AG08395 (cell line): Measurements from ENCODE around the gene NBAS.
A peak's percentile ranks its signal among the peaks of the same experiment; 100 is the strongest.

Experiments
- DNase-seq: peaks from one replicate; pipeline ENCODE4 v3.0.0; 2012; ENCODE audit warnings: mixed read lengths, low spot score

The NBAS gene

DNA sequence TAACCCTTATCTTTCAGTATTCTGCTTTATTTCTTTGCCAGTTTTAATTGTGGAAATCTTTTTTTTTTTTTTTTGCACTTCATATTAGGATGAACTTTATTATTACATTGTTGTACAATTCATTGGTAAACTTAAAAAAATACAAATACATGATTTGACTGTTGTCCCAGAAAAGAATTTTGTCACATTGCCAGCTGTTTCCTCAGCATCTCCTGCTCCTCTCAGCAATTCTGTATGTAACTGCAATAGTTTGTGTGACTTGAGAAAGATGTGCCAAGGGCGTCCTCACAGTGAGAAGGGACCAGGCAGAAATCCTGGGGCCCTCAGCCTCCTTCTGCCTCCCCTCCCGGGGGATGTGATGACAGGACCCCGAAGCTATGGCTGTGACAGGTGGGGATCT is 254.4 kb downstream of the NBAS start:
- DNase-seq, result no peak

DNA sequence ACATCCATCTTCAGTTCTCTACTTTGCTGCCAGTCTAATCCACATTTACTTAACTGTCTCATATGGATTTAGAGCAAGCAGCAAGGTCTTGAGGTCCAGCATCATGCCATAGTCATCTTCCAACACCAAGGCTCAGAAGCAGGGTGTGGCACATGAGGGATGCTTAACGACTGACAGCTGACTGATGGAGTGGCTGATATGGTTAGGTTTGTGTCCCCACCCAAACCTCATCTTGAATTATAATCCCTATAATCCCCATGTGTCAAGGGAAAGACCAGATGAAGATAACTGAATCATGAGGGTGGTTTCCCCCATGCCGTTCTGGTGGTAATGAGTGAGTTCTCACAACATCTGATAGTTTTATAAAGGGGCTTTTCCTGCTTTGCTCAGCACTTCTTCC is 257.3 kb downstream of the NBAS start:
- no peak for DNase-seq

DNA sequence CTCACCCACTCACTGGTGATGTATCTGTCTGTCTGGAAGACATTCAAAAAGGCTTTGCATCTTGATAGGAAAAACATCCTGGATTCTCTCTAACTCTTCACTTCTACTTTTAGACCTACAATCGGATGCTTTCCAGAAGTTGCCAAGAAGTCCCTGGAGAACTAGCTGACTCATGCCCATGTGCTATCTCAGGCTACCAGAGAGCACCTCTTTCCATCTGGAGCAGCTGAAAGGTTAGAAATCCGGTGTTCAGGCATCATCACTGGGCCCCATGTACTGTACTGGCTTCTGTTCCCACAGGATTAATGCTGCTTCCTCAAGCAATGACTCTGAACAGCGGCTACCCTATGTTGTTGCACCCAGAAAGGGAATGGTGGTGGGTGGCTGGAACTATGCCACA is 259.0 kb downstream of the NBAS start:
- DNase-seq, result peak; percentile 62

DNA sequence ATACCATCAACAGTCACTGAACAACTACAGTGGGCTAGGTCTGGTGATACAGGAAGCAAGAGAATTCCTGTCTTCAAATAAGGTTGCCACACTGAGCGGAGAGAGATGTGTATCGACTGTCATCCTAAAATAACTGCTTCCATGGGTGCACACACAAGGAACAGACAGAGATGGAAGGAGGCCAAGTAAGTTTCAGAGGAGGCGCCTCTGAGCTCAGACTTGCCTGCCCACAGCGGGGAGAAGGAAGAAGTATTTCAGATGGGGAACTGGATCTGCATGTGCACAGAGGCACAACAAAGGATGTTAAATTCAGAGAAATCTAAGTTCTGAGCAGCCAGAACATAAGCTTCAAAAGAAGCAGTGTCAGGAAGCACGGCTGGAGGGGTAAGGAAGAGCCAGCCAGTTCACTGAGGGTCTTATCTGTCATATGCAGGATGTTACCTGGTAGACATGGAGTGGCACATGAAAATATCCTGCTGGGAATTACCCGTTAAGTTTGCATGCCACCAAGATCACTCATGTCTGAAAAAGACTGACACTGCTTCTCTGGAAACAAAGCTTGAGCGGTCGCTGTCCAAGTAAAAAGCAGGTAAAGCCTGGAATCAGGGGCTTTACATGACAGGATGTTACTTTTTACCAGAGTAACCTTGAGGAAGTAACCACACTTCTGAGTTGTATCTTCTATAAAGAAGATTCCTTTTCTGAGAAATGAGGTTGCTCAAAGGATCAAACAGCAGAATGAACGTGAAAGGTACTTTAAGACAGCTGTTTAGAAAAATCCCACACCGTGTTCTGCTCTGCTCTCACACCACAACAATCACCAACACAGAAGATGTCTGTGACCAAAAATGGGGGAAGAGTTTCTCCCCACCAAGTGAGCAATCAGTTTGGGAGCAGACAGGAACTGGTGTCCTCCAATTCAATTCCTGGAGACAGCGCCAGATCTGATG is 260.2 kb downstream of the NBAS start:
- DNase-seq, result no peak

DNA sequence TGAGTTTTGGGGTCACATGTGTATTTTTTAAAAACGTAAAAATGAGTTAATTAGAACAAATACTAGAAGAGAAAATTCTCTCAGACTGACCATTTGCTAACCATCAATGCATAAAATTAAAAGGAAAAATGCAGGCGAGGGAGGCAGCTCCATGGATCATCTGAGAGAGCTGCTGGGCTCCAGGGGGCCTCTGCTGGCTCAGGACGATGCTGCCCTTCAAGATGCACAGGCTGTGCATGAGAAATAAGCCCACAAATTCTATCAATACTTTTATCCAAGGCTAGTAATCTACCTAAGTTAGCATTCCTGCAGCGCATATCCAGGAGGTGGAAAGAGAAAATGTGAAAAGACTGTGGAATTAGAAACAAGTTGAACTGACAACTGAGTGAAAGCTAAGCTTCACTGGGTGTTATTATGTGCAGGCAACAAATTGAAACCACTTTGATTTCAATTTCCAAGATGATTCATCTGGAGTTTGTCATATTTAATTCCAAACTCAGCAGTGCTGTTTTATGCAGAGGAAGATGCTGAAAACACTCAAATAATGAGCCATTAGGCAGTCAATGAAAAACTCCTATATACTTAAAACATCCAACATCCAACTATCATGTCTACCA is 261.1 kb downstream of the NBAS start:
- DNase-seq, result no peak

DNA sequence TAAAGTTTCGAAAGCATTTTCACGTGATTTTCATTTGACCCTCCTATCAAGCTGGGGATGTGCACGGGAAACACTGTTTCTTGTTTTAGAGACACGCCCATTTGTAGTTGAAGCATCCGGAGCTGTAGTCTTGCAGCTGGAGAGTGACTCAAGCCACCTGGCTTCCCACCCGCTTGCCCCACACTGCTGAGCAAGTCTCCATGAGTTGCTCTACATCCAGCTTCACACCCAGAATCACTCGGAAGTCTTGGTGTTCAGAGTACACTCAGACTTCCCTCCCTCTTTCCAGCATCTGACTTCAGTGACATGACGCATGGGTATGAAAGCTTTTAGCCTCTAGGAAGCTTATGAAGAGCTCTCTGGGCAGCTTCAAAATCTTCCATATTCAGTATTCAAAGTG is 262.4 kb downstream of the NBAS start:
- no peak for DNase-seq

DNA sequence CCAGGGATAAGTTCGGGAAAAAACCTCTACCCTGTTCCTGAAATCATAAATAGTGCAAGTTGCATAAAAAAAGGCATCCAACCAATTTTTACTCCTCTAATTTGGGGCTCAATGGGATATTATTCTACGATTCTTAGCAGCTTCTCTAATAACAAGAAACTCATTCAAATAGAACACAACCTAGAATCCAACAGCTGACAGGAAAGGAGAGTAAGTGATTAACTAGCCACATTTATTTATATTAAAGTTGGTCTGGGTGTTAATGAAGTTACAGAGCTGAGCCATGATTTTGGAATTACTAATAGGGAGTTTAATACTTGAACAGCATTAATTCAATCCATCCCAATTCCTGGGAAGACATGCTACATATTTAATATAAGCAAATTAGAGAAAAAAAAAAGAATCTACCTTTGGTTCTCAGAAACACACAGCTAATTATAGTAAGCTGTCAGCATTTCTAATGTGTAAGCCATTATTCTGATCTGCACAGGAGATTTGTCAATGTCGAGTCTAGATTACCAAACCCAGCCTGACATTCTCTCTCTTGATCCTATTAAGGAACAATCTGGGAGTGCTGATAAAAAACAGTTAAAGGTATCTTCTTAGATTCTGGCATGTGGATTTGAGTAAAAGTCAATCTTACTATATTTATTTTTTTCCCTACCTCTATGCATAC is 267.7 kb downstream of the NBAS start:
- no peak for DNase-seq

DNA sequence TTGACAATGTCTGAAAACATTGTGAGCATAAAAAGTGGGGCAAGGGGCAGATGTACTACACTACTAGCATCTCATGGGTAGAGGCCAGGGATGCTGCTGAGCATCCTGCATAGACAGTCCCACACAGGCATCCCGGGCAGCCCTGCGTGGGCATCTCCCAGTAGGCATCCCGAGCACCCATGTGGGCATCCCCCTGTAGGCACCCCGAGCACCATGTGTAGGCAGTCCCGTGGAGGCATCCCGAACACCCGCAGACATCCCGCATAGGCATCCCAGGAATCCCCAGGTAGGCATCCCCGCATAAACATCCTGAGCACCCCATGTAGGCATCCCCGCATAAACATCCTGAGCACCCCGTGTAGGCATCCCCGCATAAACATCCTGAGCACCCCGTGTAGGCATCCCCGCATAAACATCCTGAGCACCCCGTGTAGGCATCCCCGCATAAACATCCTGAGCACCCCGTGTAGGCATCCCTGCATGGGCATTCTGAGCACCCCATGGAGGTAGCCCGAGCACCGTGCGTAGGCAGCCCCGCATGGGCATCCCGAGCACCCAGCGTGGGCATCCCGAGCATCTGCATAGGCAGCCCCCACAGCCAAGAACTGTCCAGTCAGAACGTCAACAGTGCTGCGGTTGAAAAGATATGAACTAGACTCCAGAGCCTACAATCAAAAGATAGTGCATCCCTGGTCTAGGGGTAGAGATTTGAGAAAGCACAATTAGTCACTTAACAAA is 273.5 kb downstream of the NBAS start:
- no peak for DNase-seq

DNA sequence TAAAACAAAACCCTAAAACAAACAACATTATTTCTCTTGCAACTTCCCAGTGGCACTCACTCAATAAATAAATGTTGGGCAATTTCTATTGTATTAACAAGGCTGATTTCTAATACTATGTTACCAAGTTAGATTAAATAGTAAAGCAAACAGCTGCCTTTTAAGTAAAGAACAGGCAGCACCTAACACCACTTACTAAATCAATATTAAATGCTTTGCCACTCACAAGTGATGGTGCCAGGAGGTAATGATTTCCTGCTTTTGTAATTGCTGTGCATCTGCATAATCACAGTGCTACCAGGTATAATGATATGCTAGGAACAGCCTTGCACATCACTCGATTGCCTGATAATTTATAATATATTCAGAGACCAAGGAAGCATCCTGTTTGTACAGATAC is 276.5 kb downstream of the NBAS start:
- no peak for DNase-seq

DNA sequence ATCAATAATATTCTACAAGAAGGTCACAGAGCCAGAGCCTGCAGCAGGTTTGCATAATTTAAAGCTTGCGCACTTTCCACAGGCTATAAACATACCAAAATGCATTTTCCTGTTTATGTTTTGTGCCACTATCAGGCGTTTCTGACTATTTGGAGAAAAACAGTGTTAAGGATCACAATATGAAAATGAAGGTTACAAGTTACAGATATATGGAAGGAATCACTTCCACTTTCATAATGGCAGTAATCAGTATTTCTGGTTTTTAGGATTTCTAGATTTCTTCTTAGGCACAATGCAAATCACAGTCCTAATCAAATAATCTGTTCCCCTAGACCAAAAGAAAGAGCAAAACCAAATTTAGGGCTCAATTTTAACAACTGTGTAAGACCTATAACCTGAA is 279.5 kb downstream of the NBAS start:
- no peak for DNase-seq

DNA sequence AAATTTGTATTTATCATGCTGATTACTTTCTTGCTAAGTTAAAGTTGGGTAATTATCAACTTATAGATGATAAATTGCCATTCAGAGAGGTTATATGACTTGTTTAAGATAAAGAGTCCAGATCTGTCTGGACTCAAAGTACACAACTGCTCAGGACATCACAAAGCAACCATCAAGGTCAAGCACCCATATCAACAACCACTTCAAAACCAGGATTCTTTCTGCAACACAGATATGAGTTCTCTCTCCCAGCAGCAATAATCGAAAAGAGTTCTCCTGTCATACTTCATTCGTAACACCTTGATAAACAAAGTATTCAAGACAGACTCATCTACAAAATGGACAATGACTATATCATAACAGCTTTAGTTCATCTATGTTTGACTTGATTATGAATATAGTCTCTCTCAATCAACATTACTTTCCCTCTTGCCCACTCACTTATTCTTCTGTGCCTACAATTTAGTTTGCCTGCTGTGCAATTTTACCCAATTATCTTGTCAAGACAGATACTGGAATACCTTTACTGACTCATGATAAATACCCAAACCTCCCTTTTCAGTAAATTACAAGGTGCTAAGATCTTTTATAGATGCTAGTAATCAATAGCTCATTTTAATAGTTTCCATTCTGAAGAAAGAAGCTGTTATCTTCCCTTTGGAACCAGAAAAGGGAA is 281.8 kb downstream of the NBAS start:
- no peak for DNase-seq

DNA sequence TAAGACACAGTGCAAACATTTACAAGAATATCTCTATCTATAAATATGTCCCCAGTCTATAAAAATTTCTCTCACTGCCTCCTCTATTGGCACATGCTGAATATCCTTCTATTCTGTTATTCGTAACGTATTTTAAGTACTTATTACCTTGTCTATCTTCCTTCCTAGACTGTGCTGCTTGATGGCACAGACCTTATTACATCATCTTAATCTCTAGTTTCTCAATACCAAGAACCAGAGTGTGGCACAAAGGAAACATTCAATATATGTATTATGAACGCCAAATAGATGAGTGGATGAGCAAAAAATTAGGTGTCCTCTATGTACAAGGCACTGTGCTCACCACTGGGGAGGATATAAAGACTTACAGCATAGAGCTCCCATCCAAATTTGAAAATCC is 282.8 kb downstream of the NBAS start:
- DNase-seq, result no peak

DNA sequence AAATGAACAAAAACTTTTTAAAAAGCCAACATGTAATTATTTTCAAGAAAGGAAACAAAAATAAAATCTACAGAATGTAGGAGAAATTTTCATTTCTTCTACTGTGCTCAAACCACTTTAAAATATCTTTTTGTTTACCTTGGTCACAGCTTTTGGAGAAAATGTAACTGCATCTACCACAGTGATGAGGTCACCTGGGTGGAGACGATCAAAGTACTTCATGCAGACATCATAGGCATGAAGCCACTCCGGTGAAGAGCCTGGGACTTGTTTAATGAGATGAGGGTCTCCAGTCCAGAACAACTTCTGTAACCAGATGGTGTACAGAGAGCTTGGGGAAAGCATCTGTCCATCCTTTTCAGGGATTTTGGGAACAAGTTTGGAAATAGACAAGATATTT is 285.8 kb downstream of the NBAS start:
- no peak for DNase-seq

DNA sequence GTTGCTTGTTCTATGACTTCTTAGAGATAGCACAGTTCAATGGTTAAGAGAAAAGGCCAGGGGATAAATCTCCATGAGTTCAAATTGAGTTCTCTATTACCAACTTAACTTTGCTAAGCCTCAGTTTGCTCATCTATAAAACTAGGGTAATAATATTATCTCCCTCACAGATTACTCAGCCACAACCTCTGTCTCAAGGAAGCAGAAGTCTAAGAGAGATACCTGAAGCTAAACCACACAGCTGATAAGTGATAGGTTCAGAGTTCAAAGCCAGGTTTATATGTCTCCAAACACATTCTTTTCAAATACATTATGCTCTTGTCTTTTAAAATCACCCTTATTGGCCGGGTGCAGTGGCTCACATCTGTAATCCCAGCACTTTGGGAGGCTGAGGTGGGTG is 287.7 kb downstream of the NBAS start:
- DNase-seq, result no peak

DNA sequence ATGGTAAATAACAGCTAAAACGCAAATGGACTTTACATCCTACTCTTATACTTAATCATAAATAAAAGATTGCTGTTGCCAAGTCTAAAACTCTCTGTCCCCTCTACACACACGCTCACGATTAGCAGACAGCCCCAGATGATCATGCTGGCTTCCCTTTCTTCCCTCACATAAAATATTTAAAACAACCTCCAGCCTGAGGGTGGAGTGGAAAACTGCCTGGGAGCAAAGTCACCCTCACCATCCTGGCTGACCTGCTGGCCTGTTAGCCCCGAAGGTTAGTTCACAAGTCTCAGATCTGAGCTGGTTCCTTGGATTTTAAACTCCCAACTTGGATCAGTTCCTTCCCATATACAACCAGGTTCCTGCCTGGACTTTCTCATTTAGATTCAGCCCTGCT is 288.2 kb downstream of the NBAS start:
- DNase-seq, result no peak

DNA sequence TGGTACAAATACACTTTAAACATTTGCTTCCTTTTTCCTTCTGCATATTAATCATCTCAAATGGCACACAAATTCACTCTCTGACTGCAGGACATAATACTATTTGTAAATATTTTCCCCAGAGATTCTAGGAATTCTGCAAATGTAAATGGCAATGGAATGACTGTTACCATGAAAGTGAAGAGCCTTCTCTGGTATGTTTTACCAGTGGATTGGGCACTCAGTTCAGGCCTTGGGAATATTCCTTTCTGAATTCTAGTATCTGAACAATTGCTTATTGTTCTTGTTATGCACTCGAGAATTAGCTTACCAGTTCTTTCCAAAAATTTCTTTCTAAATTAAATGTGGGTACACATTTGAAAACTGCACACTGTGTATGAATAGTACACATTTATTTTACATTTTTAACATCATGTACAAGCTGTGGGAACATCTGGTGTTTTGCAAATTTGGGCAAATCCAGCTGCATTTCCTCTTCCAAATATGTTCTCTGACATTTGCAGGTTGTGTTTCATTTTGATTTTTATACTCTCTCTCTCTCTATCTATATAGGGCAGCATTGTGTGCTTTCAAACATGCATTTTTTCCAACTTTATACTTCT is 289.1 kb downstream of the NBAS start:
- peak; percentile 52 for DNase-seq

DNA sequence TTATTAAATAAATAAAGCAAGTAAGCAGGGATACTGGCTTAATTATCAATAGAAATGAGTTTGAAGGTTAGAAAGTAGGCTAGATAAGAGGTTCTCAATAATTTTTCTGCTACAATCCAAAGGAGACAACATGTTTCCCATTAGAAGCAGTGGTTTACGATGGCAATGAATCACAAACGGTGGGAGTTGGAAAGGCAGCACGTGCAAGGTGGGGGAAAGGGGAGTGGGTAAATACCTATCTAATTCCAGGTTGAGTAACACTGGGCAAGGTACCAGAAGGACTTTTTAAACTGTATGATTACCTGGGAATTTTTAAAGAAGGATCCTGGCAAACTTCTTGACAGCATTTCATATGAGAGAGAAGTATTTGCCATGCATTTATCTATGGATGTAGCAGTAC is 289.9 kb downstream of the NBAS start:
- DNase-seq, result no peak

DNA sequence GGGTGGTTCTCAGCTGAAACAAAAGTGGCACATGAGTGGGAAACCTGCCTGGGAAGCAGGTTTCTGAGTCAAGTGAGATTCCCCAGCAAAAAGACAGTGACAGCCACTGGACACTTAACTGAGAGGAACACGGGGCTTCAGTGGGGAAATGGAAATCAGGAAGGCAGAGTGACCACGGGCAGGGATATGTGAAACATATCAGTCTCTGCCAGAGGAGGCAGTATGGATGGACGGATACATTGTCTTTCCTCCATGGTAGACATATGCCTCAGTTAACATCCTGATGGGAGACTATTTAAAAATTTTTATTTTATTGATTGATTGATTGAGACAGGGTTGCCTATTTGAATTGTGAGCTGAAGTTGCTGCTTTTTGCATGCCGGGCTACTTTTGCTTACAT is 292.1 kb downstream of the NBAS start:
- DNase-seq, result no peak

DNA sequence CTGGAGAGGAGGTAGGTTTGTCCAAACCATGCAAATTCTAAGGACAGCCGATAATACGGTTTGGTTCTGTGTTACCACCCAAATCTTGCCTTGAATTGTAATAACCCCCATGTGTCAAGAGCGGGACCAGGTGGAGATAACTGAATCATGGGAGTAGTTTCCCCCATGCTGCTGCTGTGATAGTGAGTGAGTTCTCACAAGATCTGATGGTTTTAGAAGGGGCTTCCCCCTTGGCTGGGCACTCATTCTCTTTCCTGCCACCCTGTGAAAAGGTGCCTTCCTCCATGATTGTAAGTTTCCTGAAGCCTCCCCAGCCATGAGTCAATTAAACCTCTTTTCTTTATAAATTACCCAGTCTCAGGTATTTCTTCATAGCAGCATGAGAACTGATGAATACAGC is 295.2 kb downstream of the NBAS start:
- DNase-seq, result no peak

DNA sequence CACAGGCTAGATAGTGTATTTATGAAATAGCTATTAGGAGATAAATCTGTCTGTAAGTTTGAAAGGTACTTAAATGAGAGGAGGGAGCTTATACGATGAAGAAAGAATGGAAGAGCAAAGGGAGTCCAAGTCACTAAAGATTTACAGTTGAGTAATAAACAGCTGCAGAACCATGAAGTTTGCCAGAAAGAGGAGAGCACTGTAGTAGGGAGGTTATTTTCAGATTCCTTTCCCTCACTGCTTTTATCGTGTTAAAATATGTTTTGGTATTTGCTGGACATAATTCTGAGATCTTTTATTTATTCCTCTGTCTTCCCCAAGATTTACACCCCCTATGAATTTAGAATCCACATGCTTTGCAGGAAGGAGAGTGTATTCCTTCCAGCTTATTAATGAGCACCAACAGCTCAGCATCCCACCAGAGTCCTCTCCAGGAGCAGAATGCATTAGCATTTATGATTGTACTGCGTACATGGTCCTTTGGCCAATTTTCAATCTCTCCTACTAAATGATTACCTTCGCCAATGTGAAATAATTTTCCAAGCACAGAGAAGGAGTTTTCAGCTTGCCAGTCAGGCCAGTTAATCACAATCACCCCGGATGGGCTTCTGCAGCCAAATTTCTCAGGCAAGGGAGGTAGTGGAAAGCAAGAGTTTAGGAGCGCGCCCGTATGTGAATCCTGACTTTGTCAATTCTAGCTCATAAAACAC is 297.0 kb downstream of the NBAS start:
- no peak for DNase-seq

DNA sequence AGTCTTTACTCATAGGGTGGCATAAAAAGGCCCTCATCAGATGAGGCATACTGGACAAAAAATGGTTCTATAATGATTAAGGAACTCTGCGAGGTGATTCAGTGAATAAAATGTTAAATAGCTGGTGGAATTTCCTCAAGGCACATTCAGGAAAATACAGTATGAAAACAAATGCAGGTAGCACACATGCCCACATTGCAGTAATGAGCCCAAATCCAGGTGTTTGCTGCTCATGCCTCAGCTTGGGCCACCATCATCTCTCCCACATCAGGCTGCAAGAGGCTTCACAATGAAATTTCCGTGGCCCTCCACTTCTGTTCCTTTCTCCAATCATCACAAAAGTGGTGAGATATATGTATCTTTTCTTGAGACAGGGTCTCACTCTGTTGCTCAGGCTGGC is 298.3 kb downstream of the NBAS start:
- DNase-seq, result no peak
